WTC11 (cell line): ENCODE measurements around the gene CXCL10. TPM values are rescaled to one million over a fixed set of nuclear protein-coding genes. Genes with fewer than 3 reads are reported as not detected.

ENCODE experiments used
- ATAC-seq: fragments of 200-7000 bp; cut with Tn5 transposase; 2 replicates; pipeline ENCODE4 v1.10.0; 2021; ENCODE audit warnings: mild to moderate bottlenecking, moderate library complexity
- CTCF ChIA-PET: fragments of 300-600 bp; sonication (Branson Sonifier 250); formaldehyde crosslinking; loops from one replicate; lab custom pipeline; 2021; ENCODE audit warnings: antibody characterized with exemption; lab: Charles Lee
- POLR2A ChIA-PET: fragments of 350-600 bp; sonication (Branson Sonifier 250); formaldehyde crosslinking; loops from one replicate; lab custom pipeline; 2021; ENCODE audit warnings: antibody characterized with exemption; lab: Charles Lee
- DNase-seq: peaks from one replicate; pipeline ENCODE4 v3.0.0; 2021; ENCODE audit warnings: low spot score
- H3K27ac Mint-ChIP-seq: 2 replicates; pipeline ENCODE4 v1.8.0; 2021; ENCODE audit warnings: mixed read lengths
- H3K27me3 Mint-ChIP-seq: 2 replicates; pipeline ENCODE4 v1.8.0; 2021; ENCODE audit warnings: low read depth, mild to moderate bottlenecking, moderate library complexity, mixed read lengths
- H3K36me3 Mint-ChIP-seq: 2 replicates; pipeline ENCODE4 v1.8.0; 2021; ENCODE audit warnings: mixed read lengths
- H3K4me1 Mint-ChIP-seq: 2 replicates; pipeline ENCODE4 v1.8.0; 2022; ENCODE audit warnings: mixed read lengths
- H3K4me3 Mint-ChIP-seq: 2 replicates; pipeline ENCODE4 v1.8.0; 2021; ENCODE audit warnings: mild to moderate bottlenecking, moderate library complexity, mixed read lengths
- H3K9me3 Mint-ChIP-seq: 2 replicates; pipeline ENCODE4 v1.8.0; 2021; ENCODE audit warnings: mixed read lengths
- ARID4B ChIP-seq: sonication (generic); formaldehyde crosslinking; IDR thresholded peaks from 2 replicates; pipeline ENCODE4 v1.8.0; 2023; ENCODE audit warnings: missing genetic modification reagents, mild to moderate bottlenecking, borderline replicate concordance
- E2F5 ChIP-seq: sonication (generic); formaldehyde crosslinking; IDR thresholded peaks from 2 replicates; pipeline ENCODE4 v1.8.1; 2022; ENCODE audit warnings: mild to moderate bottlenecking, moderate library complexity, missing genetic modification reagents
- ELF4 ChIP-seq: sonication (generic); formaldehyde crosslinking; IDR thresholded peaks from 2 replicates; pipeline ENCODE4 v1.8.1; 2022; ENCODE audit warnings: low read depth, mild to moderate bottlenecking, moderate library complexity, missing genetic modification reagents
- HMGXB4 ChIP-seq: sonication (generic); formaldehyde crosslinking; IDR thresholded peaks from 2 replicates; pipeline ENCODE4 v1.8.1; 2023; ENCODE audit warnings: mild to moderate bottlenecking, moderate library complexity, missing genetic modification reagents
- IRF1 ChIP-seq: sonication (generic); formaldehyde crosslinking; IDR thresholded peaks from 2 replicates; pipeline ENCODE4 v1.8.0; 2023; ENCODE audit warnings: missing genetic modification reagents
- JUN ChIP-seq: sonication (generic); formaldehyde crosslinking; IDR thresholded peaks from 2 replicates; pipeline ENCODE4 v1.8.0; 2023; ENCODE audit warnings: mild to moderate bottlenecking, missing genetic modification reagents
- NFYB ChIP-seq: sonication (generic); formaldehyde crosslinking; conservative IDR thresholded peaks from 2 replicates; pipeline ENCODE4 v1.8.0; 2022; ENCODE audit warnings: low read depth, missing genetic modification reagents
- NR2C2 ChIP-seq: sonication (generic); formaldehyde crosslinking; IDR thresholded peaks from 2 replicates; pipeline ENCODE4 v1.8.0; 2022; ENCODE audit warnings: mild to moderate bottlenecking, missing genetic modification reagents
- RELA ChIP-seq: sonication (generic); formaldehyde crosslinking; IDR thresholded peaks from 2 replicates; pipeline ENCODE4 v1.8.1; 2022; ENCODE audit warnings: missing genetic modification reagents, mild to moderate bottlenecking, borderline replicate concordance
- RORB ChIP-seq: fragments of 250-450 bp; sonication (Bioruptor Pico); IDR thresholded peaks from 2 replicates; pipeline ENCODE4 v1.9.0; 2021; ENCODE audit warnings: mild to moderate bottlenecking
- STAT6 ChIP-seq: sonication (generic); formaldehyde crosslinking; conservative IDR thresholded peaks from 2 replicates; pipeline ENCODE4 v1.8.1; 2023; ENCODE audit warnings: mild to moderate bottlenecking, low read depth, missing genetic modification reagents, moderate library complexity
- TEAD1 ChIP-seq: sonication (generic); formaldehyde crosslinking; IDR thresholded peaks from 2 replicates; pipeline ENCODE4 v1.8.0; 2022; ENCODE audit warnings: mild to moderate bottlenecking, missing genetic modification reagents
- ZMAT4 ChIP-seq: fragments of 250-450 bp; sonication (Bioruptor Pico); IDR thresholded peaks from 2 replicates; pipeline ENCODE4 v1.9.0; 2021; ENCODE audit warnings: mild to moderate bottlenecking
- ZNF416 ChIP-seq: fragments of 250-450 bp; sonication (Bioruptor Pico); IDR thresholded peaks from 2 replicates; pipeline ENCODE4 v1.9.0; 2021; ENCODE audit warnings: mild to moderate bottlenecking, inconsistent platforms
- total RNA-seq: library from RNA; stranded (reverse); gene quantifications from 3 replicates; pipeline ENCODE4 v1.2.3, GENCODE V29; 2021
- TF ChIP-seq, protein P1 (sequence below): sonication (generic); formaldehyde crosslinking; IDR thresholded peaks from 2 replicates; pipeline ENCODE4 v1.8.1; 2022; ENCODE audit warnings: missing genetic modification reagents, borderline replicate concordance
- TF ChIP-seq, protein P2 (sequence below): sonication (generic); formaldehyde crosslinking; IDR thresholded peaks from 2 replicates; pipeline ENCODE4 v1.8.1; 2023; ENCODE audit warnings: mild to moderate bottlenecking, missing genetic modification reagents

The CXCL10 gene
- total RNA-seq, 1 experiment from 2014 or later = not detected

DNA sequence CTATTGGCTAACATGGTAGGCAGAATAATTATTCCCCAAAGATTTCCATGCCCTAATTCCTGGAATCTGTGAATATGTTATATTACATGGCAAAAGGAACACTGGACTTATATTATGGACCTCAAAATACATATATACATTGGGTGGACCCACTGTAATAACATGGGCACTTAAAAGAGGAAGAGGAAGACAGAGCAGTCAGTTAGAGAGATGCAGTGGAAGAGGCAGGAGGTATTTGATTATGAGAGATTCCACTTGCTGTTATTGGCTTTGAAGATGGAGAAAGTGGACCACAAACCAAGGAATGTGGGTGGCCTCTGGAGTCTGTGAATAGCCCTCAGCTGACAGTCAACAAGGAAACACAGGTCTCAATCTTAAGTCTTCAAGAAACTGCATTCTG, 37.2 kb upstream of the CXCL10 start (continued):
- TF ChIP-seq JUN (CRISPR knock-in tag) (no peak), ELF4 (CRISPR knock-in tag) (no peak), TEAD1 (CRISPR knock-in tag) (no peak), STAT6 (CRISPR knock-in tag) (no peak), E2F5 (CRISPR knock-in tag) (no peak), ARID4B (CRISPR knock-in tag) (no peak)
- TF ChIP-seq, protein P1, sequence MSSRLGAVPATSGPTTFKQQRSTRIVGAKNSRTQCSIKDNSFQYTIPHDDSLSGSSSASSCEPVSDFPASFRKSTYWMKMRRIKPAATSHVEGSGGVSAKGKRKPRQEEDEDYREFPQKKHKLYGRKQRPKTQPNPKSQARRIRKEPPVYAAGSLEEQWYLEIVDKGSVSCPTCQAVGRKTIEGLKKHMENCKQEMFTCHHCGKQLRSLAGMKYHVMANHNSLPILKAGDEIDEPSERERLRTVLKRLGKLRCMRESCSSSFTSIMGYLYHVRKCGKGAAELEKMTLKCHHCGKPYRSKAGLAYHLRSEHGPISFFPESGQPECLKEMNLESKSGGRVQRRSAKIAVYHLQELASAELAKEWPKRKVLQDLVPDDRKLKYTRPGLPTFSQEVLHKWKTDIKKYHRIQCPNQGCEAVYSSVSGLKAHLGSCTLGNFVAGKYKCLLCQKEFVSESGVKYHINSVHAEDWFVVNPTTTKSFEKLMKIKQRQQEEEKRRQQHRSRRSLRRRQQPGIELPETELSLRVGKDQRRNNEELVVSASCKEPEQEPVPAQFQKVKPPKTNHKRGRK (CRISPR knock-in tag) = no peak
- TF ChIP-seq, protein P2, sequence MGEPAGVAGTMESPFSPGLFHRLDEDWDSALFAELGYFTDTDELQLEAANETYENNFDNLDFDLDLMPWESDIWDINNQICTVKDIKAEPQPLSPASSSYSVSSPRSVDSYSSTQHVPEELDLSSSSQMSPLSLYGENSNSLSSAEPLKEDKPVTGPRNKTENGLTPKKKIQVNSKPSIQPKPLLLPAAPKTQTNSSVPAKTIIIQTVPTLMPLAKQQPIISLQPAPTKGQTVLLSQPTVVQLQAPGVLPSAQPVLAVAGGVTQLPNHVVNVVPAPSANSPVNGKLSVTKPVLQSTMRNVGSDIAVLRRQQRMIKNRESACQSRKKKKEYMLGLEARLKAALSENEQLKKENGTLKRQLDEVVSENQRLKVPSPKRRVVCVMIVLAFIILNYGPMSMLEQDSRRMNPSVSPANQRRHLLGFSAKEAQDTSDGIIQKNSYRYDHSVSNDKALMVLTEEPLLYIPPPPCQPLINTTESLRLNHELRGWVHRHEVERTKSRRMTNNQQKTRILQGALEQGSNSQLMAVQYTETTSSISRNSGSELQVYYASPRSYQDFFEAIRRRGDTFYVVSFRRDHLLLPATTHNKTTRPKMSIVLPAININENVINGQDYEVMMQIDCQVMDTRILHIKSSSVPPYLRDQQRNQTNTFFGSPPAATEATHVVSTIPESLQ (CRISPR knock-in tag) = no peak
- TF ChIP-seq, all 79 proteins: peak for 0

GRCh38 chr4:76059750-76060149, 36.5 kb upstream of the CXCL10 start:
- Mint-ChIP-seq H3K9me3 (no peaks in the 10 kb centered on the region), H3K27me3 (no peaks in the 10 kb centered on the region), H3K4me3 (no peak overlapping the region), H3K36me3 (no peaks in the 10 kb centered on the region), H3K4me1 (peaks cover 22% of the 10 kb centered on the region), H3K27ac (no peak overlapping the region)
- ChIA-PET POLR2A (no interaction called here), CTCF (interaction anchor here (1.9 kb wide), 1 partner anchor 144 kb away, joined by 7 read pairs; no protein-coding TSS in a partner anchor)
- ATAC-seq = no peak
- DNase-seq = no peak
- TF ChIP-seq ZNF416 (CRISPR knock-in tag) = no peak
- no peak for TF ChIP-seq RELA (CRISPR knock-in tag)
- no peak for TF ChIP-seq NR2C2 (CRISPR knock-in tag)
- no peak for TF ChIP-seq HMGXB4 (CRISPR knock-in tag)
- TF ChIP-seq NFYB = no peak
- TF ChIP-seq ZMAT4 (CRISPR knock-in tag) = no peak
- TF ChIP-seq RORB (CRISPR knock-in tag) = no peak
- no peak for TF ChIP-seq IRF1 (CRISPR knock-in tag)
- no peak for TF ChIP-seq STAT6 (CRISPR knock-in tag)
- no peak for TF ChIP-seq JUN (CRISPR knock-in tag)
